Adrenal gland (tissue), 12 donors: Measurements from ENCODE around the gene TANC1. TPM values are rescaled to one million over a fixed set of nuclear protein-coding genes. Genes with fewer than 3 reads are reported as not detected.

ENCODE experiments used
- DNase-seq, 7 donors: peaks; one replicate each; pipeline ENCODE4 v3.0.0-alpha.2; 2019 to 2020
- H3K27ac ChIP-seq, 5 donors: fragments of 200-600 bp; sonication (generic) in 4 of 5; 1 replicate in 3 of 5; 2 replicates in 2 of 5; pipeline versions ENCODE4 v1.5.1 to v1.8.0; 2016 to 2020; ENCODE audit warnings: mild to moderate bottlenecking in 1 of 5
- H3K27me3 ChIP-seq: fragments of 200-600 bp; 2 replicates; pipeline ENCODE4 v1.8.0; 2021
- H3K36me3 ChIP-seq, 2 donors: fragments of 200-600 bp; replicated peaks in 1 of 2; 1 replicate in 1 of 2; 2 replicates in 1 of 2; pipeline versions ENCODE4 v1.5.1 to v1.8.0; 2018 to 2022
- H3K4me1 ChIP-seq, 2 donors: fragments of 200-600 bp; replicated peaks in 1 of 2; 1 replicate in 1 of 2; 2 replicates in 1 of 2; pipeline versions ENCODE4 v1.5.1 to v1.8.0; 2018 to 2021
- H3K4me3 ChIP-seq, 4 donors: fragments of 200-600 bp; sonication (generic) in 3 of 4; one replicate each; pipeline ENCODE4 v1.5.1; 2016 to 2018
- H3K9me3 ChIP-seq, 3 donors: fragments of 200-600 bp; sonication (generic) in 1 of 3; replicated peaks in 1 of 3; 1 replicate in 2 of 3; 2 replicates in 1 of 3; pipeline versions ENCODE4 v1.5.1 to v1.8.0; 2016 to 2021
- POLR2A ChIP-seq, 2 donors: fragments of 450-650 bp; IDR thresholded peaks; one replicate each; pipeline ENCODE4 v1.6.1; 2017; ENCODE audit warnings: antibody characterized with exemption in 2 of 2, mild to moderate bottlenecking in 2 of 2, moderate library complexity in 1 of 2
- WGBS, 4 donors: extraction: QIAGEN DNeasy Blood & Tissue Kit in 2 of 4; methylation state at CpG; one replicate each; pipeline versions ENCODE4 v1.1.5 to v1.1.7; 2013 to 2017; 5-methylcytosine and 5-hydroxymethylcytosine counted together
- intact Hi-C, 2 donors: fragments of 100-400 bp; cut with DNase I; formaldehyde crosslinking; loops; one replicate each; pipeline versions ENCODE4 v1.14.1 to v1.15.0; 2022 to 2023
- polyA plus RNA-seq, 3 donors: library from polyadenylated mRNA; stranded (reverse); fragments of 200-250 nt in 2 of 3; fragments of 350-450 nt in 1 of 3; fragmentation: Illumina TruSeq in 1 of 3; extraction: RNeasy Lipid Tissue Mini Kit (QIAGEN cat#74804) in 1 of 3; gene quantifications; one replicate each; pipeline ENCODE4 v1.2.3, GENCODE V29; 2013 to 2014
- total RNA-seq, 9 donors: library from RNA; depleted of rRNA in 4 of 9; stranded (reverse); fragments of >200 nt in 4 of 9; fragments of 120-200 nt in 1 of 9; fragmentation: NEBNext Ultra II Directional in 1 of 9; extraction: Animal tissue kit (Norgen Biotek cat#: 25700) in 1 of 9; gene quantifications; one replicate each; pipeline versions ENCODE4 v1.1.0 to v1.2.4, GENCODE V29; 2013 to 2023
- TF ChIP-seq, protein P1 (sequence below), 6 experiments: fragments of 450-650 bp in 4 of 6; fragments of 200-600 bp in 2 of 6; sonication (generic) in 1 of 6; IDR thresholded peaks; 1 replicate in 5 of 6; 2 replicates in 1 of 6; pipeline versions ENCODE4 v1.5.1 to v1.8.0; 2016 to 2021; ENCODE audit warnings: antibody characterized with exemption in 6 of 6, mild to moderate bottlenecking in 2 of 6, moderate library complexity in 1 of 6
- donor health status: healthy with polysubstance abuse.
- donor health status: Bipolar disorder and iron deficiency.
- donor health status: DM: yes; HTN: yes; CAD: no.
- donor health status: DM: no; HTN: no; CAD: no.
- donor health status: DM: no; HTN: no; CAD: no.
- donor health status: DM: yes; HTN: yes; CAD: no.

The TANC1 gene
- total and polyA plus RNA-seq, 12 donors, result 14.1 to 53.3 (median 24.8) TPM

DNA sequence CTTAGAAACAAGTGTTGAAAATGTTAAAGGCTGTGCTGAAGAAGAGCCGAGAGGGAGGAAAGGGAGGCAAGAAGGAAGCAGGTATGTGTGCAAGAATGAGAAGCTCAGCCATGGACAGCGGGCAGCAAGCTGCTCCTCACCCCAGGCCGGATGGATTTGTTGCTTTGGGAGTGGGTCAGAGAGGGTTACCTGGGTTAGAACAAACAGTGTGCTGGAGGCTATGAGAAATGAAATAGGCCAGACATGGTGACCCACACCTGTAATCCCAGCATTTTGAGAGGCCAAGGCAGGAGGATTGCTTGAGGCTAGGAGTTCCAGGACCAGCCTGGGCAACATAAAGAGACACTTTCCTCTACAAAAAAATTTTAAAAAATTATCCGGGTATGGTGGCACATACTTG is 97.5 kb downstream of the TANC1 start:
- intact Hi-C loops, result no loop called here
- Histone ChIP-seq H3K9me3 (no peaks in the 10 kb centered on the region), H3K4me1 (peaks cover 22 to 26% of the 10 kb centered on the region in 2 donors), H3K27ac (no peak overlapping the region), H3K36me3 (no peaks in the 10 kb centered on the region), H3K4me3 (no peak overlapping the region), H3K27me3 (no peaks in the 10 kb centered on the region)
- no peak for DNase-seq
- 79 to 90% (median 85%) methylated on average over 4 of the region's 4 CpGs for WGBS, 4 donors
- TF ChIP-seq, protein P1, sequence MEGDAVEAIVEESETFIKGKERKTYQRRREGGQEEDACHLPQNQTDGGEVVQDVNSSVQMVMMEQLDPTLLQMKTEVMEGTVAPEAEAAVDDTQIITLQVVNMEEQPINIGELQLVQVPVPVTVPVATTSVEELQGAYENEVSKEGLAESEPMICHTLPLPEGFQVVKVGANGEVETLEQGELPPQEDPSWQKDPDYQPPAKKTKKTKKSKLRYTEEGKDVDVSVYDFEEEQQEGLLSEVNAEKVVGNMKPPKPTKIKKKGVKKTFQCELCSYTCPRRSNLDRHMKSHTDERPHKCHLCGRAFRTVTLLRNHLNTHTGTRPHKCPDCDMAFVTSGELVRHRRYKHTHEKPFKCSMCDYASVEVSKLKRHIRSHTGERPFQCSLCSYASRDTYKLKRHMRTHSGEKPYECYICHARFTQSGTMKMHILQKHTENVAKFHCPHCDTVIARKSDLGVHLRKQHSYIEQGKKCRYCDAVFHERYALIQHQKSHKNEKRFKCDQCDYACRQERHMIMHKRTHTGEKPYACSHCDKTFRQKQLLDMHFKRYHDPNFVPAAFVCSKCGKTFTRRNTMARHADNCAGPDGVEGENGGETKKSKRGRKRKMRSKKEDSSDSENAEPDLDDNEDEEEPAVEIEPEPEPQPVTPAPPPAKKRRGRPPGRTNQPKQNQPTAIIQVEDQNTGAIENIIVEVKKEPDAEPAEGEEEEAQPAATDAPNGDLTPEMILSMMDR (IDR thresholded peaks at IDR 0.05), result no peak
- no peak for TF ChIP-seq POLR2A (IDR thresholded peaks at IDR 0.05)

DNA sequence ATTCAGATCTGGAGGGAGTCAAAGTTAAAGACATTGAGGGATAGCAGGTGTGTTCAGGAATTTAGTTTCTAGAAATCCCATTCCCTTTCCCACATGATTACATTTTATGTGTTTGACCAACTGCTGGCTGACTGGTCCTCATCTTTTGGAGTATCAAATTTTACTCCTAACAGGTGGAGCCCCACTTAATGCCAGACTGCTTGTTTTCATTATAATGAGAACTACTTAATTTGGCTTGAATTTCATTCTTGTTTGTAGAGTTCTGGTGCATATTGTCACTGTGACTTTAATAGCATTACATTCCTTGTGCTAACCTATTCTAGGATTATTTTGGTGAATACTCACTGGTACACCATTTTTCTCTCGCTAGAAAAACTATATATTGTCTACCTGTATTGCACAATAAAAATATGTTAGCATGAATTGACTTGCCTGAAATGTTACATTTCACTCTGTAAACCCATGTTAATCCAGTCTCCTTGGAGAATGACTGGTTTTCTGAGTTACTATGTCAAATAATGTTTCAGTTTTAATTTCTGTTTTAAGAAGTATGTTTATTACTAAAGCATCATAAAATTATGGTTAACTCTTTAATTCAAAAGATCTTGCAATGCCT is 98.2 kb downstream of the TANC1 start:
- Histone ChIP-seq H3K27me3 (no peaks in the 10 kb centered on the region), H3K27ac (no peak overlapping the region), H3K36me3 (no peaks in the 10 kb centered on the region), H3K4me1 (peaks cover 22 to 26% of the 10 kb centered on the region in 2 donors), H3K4me3 (no peak overlapping the region), H3K9me3 (no peaks in the 10 kb centered on the region)
- TF ChIP-seq, protein P1 (IDR thresholded peaks at IDR 0.05), result no peak
- no peak for TF ChIP-seq POLR2A (IDR thresholded peaks at IDR 0.05)
- intact Hi-C loops, result no loop called here
- DNase-seq, result no peak
- WGBS, 4 donors, result 91 to 97% (median 94%) methylated on average over 1 of the region's 1 CpG

DNA sequence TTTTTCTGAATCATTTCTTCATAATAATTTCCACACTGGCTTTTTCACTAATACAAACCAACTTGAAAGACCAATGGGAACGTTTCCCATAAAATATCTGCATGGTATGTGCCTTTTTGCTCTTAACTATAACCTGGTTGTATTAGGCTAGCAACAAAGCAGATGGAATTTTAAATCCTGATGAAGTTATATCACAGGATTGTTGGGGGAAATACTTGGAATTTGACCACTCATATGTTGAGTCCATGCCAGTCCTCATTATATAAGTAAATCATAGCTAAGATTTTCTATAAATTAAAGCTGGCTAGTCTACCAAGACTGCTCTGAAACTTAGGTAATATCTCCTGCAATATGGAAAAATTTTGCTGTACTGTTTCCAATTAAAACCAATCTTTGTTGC is 99.5 kb downstream of the TANC1 start:
- no peaks in the 10 kb centered on the region for H3K9me3 ChIP-seq
- intact Hi-C loops, result no loop called here
- no peak for TF ChIP-seq POLR2A (IDR thresholded peaks at IDR 0.05)
- TF ChIP-seq, protein P1 (IDR thresholded peaks at IDR 0.05), result no peak
- H3K4me3 ChIP-seq, result no peak overlapping the region
- no peak overlapping the region for H3K27ac ChIP-seq
- WGBS, 4 donors, result 79 to 96% (median 88%) methylated on average over 1 of the region's 1 CpG
- DNase-seq, result no peak
- peaks cover 22 to 29% of the 10 kb centered on the region in 2 donors for H3K4me1 ChIP-seq
- no peaks in the 10 kb centered on the region for H3K27me3 ChIP-seq
- no peaks in the 10 kb centered on the region for H3K36me3 ChIP-seq

DNA sequence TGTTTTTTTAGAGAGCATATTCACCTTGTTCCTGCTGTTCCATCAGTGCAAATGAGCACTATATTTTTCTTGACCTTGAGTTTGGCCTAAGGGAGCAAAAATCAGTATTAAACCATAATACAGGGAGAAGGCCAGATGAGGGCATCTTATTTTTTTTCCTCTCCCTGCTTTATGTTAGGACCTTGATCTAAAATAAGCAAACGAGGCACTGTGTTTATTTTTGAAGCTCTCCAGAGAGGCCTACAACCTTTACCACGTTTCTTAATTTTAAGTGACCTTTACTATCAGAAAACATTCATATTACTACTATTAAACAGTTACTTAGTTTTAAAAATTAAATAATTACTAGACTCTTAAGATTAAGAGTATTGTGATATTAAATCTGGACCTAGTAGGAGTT is 100.8 kb downstream of the TANC1 start:
- H3K4me3 ChIP-seq, result no peak overlapping the region
- no peak for DNase-seq
- intact Hi-C loops, result no loop called here
- H3K4me1 ChIP-seq, result peaks cover 21 to 30% of the 10 kb centered on the region in 2 donors
- H3K36me3 ChIP-seq, result no peaks in the 10 kb centered on the region
- no peak for TF ChIP-seq POLR2A (IDR thresholded peaks at IDR 0.05)
- TF ChIP-seq, protein P1 (IDR thresholded peaks at IDR 0.05), result no peak
- peak overlapping the region in 3 of 5 donors; percentile 13 to 46 (median 23) for H3K27ac ChIP-seq
- WGBS, 4 donors, result 17 to 35% (median 28%) methylated on average over 2 of the region's 2 CpGs
- no peaks in the 10 kb centered on the region for H3K9me3 ChIP-seq
- H3K27me3 ChIP-seq, result no peaks in the 10 kb centered on the region
